ENCODE data around the gene MSH2. TPM values are rescaled to one million over a fixed set of nuclear protein-coding genes. Genes with fewer than 3 reads are reported as not detected.
"Not testable (repeated sequence)": the region's sequence is repeated elsewhere in the genome, so short reads cannot be mapped to it uniquely, and the experiment has no call there.

The MSH2 gene
- total RNA-seq, 1 donor: 6.6 TPM

DNA sequence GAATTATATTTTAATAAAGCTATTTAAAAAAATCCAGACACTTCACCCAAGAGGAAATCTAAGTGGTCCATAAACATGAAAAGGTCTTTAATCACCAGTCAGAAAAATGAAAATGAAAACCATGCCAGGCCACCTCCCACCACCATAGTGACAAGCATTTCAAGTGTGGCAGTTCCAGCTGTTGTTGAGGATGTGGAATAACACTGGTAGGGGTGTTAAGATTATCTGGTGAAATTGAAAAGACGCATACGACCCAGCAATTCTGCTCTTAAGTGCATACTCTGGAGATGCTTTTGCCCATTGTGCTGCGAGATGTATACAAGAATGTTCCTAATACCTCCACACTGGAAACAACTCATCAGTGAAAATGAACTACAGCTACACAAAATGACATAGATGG is 82.2 kb downstream of the MSH2 start:
- H3K4me1 ChIP-seq (ENCODE audit: insufficient read depth, low read length): peaks cover 11% of the 10 kb centered on the region
- no peaks in the 10 kb centered on the region for H3K9me3 ChIP-seq (ENCODE audit: low read depth, low read length)
- no peaks in the 10 kb centered on the region for H3K27me3 ChIP-seq (ENCODE audit: insufficient read depth, low read length)
- no peak overlapping the region for H3K4me3 ChIP-seq (ENCODE audit: low read length)

DNA sequence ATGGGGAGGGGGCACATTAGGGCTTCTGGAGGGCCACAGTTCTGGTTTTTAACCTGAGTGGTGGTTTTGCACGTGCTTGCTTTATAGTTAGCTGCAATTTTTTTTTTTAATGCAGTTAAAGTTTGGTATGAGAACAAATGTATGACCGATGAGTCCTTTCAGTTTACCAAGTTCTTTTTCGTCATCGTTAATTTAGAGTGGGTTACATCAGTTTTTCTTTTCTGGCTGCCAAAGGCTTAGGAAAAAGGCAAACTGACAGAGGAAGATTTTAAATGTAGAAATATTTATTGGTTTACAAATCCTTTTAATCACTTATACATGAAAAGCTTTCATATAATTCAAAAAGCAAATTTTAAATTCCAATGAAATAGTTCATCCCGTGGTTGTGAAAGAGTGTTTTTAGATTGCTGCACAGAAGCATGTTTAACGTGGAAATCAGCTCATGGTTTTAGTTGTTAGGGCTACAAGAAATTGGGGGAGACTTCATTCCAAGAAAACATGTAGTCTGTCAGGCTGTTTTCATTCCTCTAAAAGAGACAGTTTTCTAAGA is 82.9 kb downstream of the MSH2 start:
- no peak overlapping the region for H3K4me3 ChIP-seq (ENCODE audit: low read length)

DNA sequence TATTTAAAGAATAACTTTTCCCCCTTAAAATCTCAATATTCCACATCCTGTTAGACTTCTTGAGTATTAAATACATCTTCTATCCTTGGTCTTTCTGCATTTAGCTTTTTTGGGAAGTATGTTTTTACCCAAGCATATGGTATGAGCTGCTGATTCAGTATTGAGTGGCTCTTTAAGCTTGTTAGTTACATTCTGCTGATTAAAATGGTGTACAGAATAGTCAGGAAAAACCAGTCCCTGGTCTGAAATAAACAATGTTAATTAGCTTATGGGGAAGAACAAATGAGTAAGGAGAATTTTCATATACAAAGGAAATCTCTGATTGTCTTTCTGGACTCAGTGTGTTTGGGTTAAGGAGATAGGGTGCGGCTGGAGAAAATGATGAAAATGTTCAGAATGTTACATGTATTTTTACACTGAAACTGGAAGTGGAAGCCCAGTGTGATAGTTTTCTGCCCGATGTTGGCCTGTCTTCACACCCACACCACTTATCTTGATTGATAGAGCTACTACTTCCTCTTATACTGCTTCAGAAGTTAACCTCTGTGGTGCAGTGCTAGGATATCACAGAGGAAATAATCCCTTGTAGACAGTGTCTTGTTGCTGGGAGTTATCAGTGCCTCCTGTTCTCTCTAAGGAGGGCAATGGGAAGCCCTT is 84.0 kb downstream of the MSH2 start:
- Histone ChIP-seq H3K9me3 (ENCODE audit: low read depth, low read length) (no peaks in the 10 kb centered on the region), H3K27me3 (ENCODE audit: insufficient read depth, low read length) (no peaks in the 10 kb centered on the region), H3K4me1 (ENCODE audit: insufficient read depth, low read length) (peaks cover 11% of the 10 kb centered on the region)

More for the DNA sequence above, 82.9 kb downstream of the MSH2 start:
- peaks cover 11% of the 10 kb centered on the region for H3K4me1 ChIP-seq (ENCODE audit: insufficient read depth, low read length)
- no peaks in the 10 kb centered on the region for H3K9me3 ChIP-seq (ENCODE audit: low read depth, low read length)
- no peaks in the 10 kb centered on the region for H3K27me3 ChIP-seq (ENCODE audit: insufficient read depth, low read length)

DNA sequence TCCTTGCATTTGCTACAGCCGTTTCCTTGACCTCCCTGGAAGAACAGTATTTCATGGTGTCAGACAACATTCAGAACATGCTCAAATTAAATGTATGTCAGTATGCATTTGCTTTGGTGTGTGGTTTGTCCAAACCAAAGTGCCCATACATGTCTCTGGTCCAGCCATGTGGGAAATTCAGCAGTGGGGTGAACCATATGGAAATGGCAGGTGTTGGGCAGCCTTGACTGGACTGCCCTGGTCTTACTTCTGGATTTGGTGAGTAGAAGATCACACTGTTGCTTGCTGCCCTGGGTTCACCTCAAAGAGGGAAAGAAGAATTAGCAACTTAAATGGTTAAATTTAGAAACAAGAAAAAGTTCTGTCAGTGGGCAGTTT is 84.5 kb downstream of the MSH2 start:
- no peaks in the 10 kb centered on the region for H3K9me3 ChIP-seq (ENCODE audit: low read depth, low read length)
- peaks cover 11% of the 10 kb centered on the region for H3K4me1 ChIP-seq (ENCODE audit: insufficient read depth, low read length)
- H3K4me3 ChIP-seq (ENCODE audit: low read length): no peak overlapping the region
- no peaks in the 10 kb centered on the region for H3K27me3 ChIP-seq (ENCODE audit: insufficient read depth, low read length)

More for the DNA sequence above, 84.0 kb downstream of the MSH2 start:
- no peak overlapping the region for H3K4me3 ChIP-seq (ENCODE audit: low read length)

DNA sequence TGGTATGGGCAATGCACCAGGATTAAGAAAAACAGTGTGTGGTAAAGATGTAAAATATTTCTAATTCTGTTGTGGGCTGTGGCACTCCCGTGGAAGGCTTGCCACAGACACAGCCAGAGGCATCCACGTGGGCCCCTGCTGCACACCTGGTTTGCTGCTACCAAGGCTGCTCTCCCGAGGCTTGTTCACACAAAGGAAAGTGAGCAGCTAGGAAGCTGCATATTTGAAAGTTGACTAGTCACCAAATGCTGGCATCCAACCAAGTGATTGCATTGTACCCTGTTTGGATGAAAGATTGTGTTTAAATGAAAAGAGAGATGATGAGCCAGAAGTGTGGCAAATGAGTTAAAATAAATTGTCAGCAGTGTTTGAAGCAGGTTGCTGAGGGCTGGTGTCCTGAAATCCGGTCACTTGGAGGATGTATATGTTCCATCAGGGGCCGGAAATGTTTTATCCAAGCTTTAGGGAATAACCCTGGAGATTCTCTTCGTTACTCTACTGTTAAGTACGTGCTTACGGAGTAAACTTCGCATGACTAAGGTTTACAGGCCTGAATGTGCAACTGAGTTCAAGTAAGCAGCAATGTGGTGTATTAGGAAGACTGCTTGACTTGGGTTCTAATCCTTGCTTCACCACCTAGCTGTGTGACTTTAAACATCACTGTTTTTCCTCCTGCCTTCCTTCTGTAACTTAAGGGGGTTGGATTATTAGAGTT is 86.1 kb downstream of the MSH2 start:
- Histone ChIP-seq H3K27me3 (ENCODE audit: insufficient read depth, low read length) (no peaks in the 10 kb centered on the region), H3K4me1 (ENCODE audit: insufficient read depth, low read length) (peaks cover 11% of the 10 kb centered on the region), H3K4me3 (ENCODE audit: low read length) (no peak overlapping the region), H3K9me3 (ENCODE audit: low read depth, low read length) (no peaks in the 10 kb centered on the region)

DNA sequence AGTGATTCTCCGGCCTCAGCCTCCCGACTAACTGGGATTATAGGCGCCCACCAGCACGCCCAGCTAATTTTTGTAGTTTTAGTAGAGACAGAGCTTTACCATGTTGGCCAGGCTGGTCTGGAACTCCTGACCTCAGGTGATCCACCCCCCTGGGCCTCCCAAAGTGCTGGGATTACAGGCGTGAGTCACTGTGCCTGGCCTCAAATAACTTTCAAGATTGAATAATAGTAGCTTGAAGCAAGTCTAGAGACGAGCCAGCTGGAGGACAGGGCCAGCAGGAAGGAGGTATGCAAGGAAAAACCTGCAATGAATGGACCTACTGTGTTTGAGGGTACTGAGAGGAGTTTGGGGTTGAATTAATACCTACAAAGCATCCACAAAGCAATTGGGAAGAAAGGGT is 87.5 kb downstream of the MSH2 start:
- H3K4me3 ChIP-seq (ENCODE audit: low read length): no peak overlapping the region
- no peaks in the 10 kb centered on the region for H3K9me3 ChIP-seq (ENCODE audit: low read depth, low read length)
- H3K4me1 ChIP-seq (ENCODE audit: insufficient read depth, low read length): peaks cover 11% of the 10 kb centered on the region
- no peaks in the 10 kb centered on the region for H3K27me3 ChIP-seq (ENCODE audit: insufficient read depth, low read length)

DNA sequence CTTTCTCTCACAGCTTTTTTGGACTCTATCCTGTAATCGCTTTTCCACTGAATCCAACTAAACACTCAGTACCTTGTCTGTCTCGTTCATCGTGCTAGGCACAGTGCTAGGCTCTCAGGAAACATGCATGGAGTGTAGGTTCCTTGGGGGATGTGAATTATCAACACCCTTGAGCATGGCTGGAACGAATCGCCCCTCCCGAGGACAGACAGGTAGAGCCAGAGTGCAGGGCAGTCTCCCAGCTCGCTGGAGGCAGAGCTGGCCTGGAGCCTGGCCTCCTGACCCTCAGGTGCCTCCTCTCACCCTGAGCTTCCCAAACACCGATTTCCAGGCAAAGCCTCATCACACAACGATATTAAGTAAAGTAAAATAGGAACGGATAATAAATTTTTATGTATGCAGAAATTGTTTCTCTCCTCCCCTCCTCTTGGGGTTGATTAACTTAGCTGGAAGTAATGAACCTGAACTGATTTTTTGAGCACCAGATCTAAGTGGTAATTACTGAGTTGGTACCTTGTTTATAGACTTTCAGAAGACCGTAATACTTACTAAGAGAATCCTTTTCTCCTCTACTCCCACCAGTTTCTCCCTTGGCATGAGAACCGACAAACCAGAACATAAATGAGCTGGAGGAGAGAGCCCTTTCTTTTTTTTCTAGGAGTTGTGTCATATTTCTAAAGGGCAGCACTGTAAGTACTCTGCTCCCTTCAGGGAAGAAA is 90.5 kb downstream of the MSH2 start:
- no peak overlapping the region for H3K4me3 ChIP-seq (ENCODE audit: low read length)
- H3K4me1 ChIP-seq (ENCODE audit: insufficient read depth, low read length): no peaks in the 10 kb centered on the region
- H3K27me3 ChIP-seq (ENCODE audit: insufficient read depth, low read length): no peaks in the 10 kb centered on the region
- no peaks in the 10 kb centered on the region for H3K9me3 ChIP-seq (ENCODE audit: low read depth, low read length)

DNA sequence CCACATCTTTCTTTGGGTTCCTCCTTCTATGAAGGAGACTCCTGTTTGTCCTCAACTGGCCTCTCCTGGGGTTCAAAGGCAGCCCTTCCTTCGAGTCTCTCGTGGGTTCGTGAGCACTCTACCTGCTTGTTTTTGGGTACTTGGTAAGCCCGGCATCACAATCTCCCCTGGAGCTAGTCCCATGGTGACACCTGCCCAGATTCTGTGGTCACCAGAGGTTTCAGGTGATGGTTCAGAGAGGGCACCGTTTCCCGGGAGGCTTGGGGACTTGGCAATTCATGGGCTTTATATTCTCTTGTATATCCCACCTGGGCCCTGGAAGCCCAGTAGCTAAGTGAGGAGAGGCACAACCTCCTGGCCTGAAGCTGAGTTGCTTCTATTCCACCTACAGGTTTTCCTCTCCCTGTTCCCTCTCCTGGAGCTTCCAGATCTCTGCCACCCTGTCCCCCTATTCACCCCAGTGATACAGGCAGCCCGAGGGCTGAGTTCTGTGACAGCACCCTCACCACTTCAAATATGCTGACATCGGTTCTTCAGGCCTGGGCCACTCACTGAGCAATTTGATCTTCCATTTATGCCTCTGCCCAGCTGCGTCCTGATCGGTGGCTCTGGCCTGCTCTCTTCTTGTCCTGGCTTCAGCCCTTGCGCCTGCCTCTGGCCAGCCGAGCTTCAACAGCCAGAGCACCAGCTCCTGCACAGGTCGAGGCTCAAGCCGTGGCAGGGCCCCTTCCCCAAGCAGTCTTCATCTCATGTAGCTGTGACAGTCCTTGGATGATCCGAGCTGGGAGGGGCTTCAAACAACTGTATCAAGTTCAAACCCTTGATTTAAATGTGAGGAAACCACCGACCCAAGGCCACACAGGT is 91.5 kb downstream of the MSH2 start:
- Histone ChIP-seq H3K9me3 (ENCODE audit: low read depth, low read length) (no peaks in the 10 kb centered on the region), H3K27me3 (ENCODE audit: insufficient read depth, low read length) (no peaks in the 10 kb centered on the region), H3K4me1 (ENCODE audit: insufficient read depth, low read length) (no peaks in the 10 kb centered on the region), H3K4me3 (ENCODE audit: low read length) (no peak overlapping the region)

DNA sequence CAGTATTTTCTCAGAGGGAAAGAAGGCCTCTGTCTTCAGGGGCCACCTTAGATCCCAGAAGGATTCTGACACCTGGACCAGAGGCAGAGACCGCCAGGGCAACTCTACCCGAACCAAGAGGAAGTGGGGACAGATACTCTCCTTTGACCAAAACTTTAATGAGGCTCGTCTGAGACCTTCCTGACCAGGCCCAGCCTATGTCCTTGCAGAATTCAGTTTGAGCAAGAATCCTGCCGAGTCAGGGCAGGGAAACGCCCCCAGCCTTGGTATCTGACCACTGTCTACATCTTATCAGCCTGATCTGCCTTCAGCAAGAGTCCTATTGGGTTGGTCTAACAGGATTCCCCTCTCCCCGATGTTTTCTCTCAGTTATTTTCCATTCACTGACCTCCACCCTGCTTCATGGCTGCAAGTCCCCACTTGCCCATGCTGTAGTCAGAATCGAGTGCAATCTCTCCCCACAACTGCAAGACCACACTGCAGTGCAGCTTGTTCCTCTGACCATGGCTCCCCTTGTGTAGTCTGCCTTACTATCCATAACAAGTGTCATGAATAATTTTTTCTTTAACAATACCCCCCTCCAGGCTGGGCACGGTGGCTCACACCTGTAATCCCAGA is 95.0 kb downstream of the MSH2 start:
- H3K27me3 ChIP-seq (ENCODE audit: insufficient read depth, low read length): no peaks in the 10 kb centered on the region
- no peak overlapping the region for H3K4me3 ChIP-seq (ENCODE audit: low read length)
- H3K9me3 ChIP-seq (ENCODE audit: low read depth, low read length): no peaks in the 10 kb centered on the region
- no peaks in the 10 kb centered on the region for H3K4me1 ChIP-seq (ENCODE audit: insufficient read depth, low read length)

DNA sequence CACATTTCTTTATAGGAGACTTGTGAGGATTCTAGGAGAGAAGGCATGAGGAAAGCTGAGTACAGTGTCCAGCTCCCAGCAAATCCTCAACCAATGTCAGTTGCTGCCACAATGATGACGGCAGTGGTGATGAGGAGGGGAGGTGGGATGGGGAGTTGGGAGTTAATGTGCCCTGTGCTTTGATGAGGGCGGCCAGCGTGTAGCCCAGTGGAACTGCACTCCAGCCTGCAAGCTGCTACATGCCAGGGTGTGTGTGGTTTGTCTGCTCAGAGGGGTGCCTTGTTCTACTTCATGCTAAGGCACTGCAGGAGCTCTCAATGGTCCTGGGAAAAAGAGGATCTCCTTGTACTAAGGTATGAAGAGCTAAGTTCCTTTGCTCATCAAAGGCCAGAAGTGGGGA is 96.1 kb downstream of the MSH2 start:
- Histone ChIP-seq H3K9me3 (ENCODE audit: low read depth, low read length) (no peaks in the 10 kb centered on the region), H3K4me3 (ENCODE audit: low read length) (no peak overlapping the region), H3K4me1 (ENCODE audit: insufficient read depth, low read length) (no peaks in the 10 kb centered on the region), H3K27me3 (ENCODE audit: insufficient read depth, low read length) (no peaks in the 10 kb centered on the region)

DNA sequence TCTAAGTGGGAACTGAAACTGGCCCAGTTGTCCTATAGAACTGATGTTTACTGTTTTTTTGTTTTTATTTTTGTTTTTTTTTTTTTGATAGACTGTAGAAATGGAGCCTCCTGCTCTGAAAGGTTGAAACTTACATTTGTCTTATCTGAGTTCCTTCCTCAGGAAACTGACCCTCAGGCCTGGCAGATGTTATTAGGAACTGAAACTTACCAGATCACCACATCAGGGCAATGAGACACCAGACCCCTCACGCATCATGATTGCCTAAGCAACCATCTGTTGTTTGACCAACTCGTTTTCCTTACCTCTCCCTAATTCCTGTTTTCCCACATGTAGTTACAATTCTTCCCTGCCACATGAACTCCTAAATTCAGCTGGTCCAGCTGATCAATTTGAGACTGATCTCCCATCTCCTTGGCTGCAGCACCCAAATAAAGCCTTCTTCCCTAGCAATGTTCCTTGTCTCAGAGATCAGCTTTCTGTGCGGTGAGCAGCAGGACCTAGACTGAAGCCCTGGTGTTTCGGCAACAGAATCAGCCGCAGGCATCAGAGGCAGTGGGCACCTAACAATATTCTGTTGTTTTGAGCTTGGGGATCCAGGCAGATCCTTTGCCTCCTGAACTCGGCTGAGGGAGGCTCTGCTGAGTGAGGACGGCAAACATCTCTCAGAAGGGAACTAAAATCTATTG is 96.8 kb downstream of the MSH2 start:
- H3K4me1 ChIP-seq (ENCODE audit: insufficient read depth, low read length): no peaks in the 10 kb centered on the region
- no peaks in the 10 kb centered on the region for H3K27me3 ChIP-seq (ENCODE audit: insufficient read depth, low read length)
- no peak overlapping the region for H3K4me3 ChIP-seq (ENCODE audit: low read length)
- H3K9me3 ChIP-seq (ENCODE audit: low read depth, low read length): no peaks in the 10 kb centered on the region

DNA sequence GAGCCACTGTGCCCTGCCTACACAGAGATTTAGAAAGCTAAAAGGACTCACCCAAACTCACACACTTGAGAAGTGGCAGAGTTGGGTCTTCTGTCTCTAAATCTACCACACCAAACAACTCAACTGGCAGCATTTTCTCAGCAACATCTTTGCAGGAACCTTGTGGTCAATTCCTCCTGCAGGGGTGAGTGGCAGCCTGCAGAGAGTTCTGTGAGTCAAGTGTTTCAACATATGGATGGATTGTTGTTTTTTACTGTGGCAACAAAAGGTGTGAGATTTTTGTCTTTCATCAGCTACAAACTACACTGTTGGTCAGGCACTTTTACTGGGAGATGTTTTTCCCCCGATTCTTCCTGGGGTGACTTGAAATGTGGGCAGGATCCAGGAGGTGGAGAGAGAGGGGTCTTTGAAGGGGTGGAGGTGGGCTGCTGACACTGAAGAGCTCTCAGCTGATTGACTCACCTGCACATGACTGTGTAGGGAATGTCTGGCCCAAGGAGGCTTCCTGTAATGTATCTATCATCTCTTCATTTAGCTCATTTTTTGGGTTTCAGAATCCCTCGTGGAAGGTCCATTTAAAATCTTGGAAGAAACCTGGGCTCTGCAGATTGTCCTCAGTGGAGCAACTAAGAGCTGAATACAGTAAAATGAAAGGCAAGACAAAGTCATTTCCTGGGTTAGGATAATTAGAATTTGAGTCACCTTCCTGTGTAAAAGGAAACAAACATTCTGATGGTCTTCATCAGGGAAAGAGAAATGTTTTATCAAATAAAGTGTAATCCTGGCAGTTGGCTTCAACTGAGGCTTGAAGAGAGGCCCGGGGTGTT is 98.6 kb downstream of the MSH2 start:
- Histone ChIP-seq H3K9me3 (ENCODE audit: low read depth, low read length) (no peaks in the 10 kb centered on the region), H3K27me3 (ENCODE audit: insufficient read depth, low read length) (no peaks in the 10 kb centered on the region), H3K4me3 (ENCODE audit: low read length) (no peak overlapping the region), H3K4me1 (ENCODE audit: insufficient read depth, low read length) (no peaks in the 10 kb centered on the region)

DNA sequence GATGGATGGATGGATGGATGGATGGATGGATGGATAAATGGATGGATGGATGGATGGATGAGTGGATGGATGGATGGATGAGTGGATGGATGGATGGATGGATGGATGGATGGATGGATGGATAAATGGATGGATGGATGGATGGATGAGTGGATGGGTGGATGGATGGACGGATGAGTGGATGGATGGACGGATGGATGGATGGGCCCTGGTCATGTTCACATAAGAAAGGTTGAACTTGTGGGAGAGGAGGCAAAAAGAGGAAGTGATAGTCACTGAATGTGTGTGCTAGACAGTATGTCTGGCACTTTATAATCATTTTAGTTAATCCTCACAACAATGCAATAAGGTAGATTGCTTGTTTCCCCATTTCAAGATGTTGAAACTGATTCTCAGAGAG is 99.5 kb downstream of the MSH2 start:
- H3K4me3 ChIP-seq (ENCODE audit: low read length); H3K27me3 ChIP-seq (ENCODE audit: insufficient read depth, low read length); H3K4me1 ChIP-seq (ENCODE audit: insufficient read depth, low read length); H3K9me3 ChIP-seq (ENCODE audit: low read depth, low read length): not testable (repeated sequence)

Measured in mononuclear cell (primary cell).